MM.1S (cell line): Measurements from ENCODE around the gene ZNF785.
A peak's percentile ranks its signal among the peaks of the same experiment; 100 is the strongest.

ENCODE experiments used
- CTCF ChIP-seq: fragments of 300-600 bp; sonication (generic); IDR thresholded peaks from 2 replicates; pipeline ENCODE4 v1.5.1; 2016; ENCODE audit warnings: antibody characterized with exemption, low read length, mixed read lengths
- EZH2 ChIP-seq: fragments of 300-600 bp; sonication (generic); optimal IDR thresholded peaks from 2 replicates; pipeline ENCODE3; 2017; ENCODE audit warnings: low read depth, mild to moderate bottlenecking, antibody characterized with exemption, low read length, mixed read lengths
- EZH2phosphoT487 ChIP-seq: fragments of 300-600 bp; sonication (generic); IDR thresholded peaks from 2 replicates; pipeline ENCODE4 v1.6.1; 2018; ENCODE audit warnings: antibody characterized with exemption, low read length

- no peak for TF ChIP-seq EZH2
- TF ChIP-seq CTCF = peak; percentile 24
- no peak for TF ChIP-seq EZH2phosphoT487
Observed at GRCh38 chr16:30585400-30586191, at the start of gene ZNF785.
